HepG2 (cell line): Measurements from ENCODE around the gene ZNF491. TPM values are rescaled to one million over a fixed set of nuclear protein-coding genes. Genes with fewer than 3 reads are reported as not detected.

Experiments
- ATAC-seq: fragments of 200-7000 bp; cut with Tn5 transposase; 3 replicates; pipeline ENCODE4 v1.9.1; 2020; ENCODE audit warnings: mild to moderate bottlenecking, moderate library complexity
- BruUV-seq: library from RNA; stranded (reverse); fragments of 400-500 nt; replicated peaks from 2 replicates; lab custom pipeline; 2021; lab: Mats Ljungman, UMichigan
- CTCF ChIA-PET: fragments of 300-600 bp; formaldehyde crosslinking; extraction: SDS; loops from one replicate; lab custom pipeline; 2021; ENCODE audit warnings: low total read pairs, inconsistent platforms, low intra/inter-chr PET ratio; lab: Yijun Ruan, JAX
- POLR2A ChIA-PET: fragments of 350-600 bp; sonication (Branson Sonifier 250); formaldehyde crosslinking; loops from one replicate; lab custom pipeline; 2020; ENCODE audit warnings: antibody characterized with exemption, inconsistent platforms; lab: Yijun Ruan, JAX
- DNase-seq: peaks from one replicate; pipeline ENCODE4 v3.0.0-alpha.2; 2015; ENCODE audit warnings: low spot score
- FAIRE-seq: peaks from 3 replicates; lab custom pipeline; 2011; peaks lifted over from hg19 to GRCh38; lab: Jason Lieb, UNC
- H2AFZ ChIP-seq: one replicate; pipeline ENCODE4 v1.6.1; 2011; ENCODE audit warnings: low read length, inconsistent platforms
- H3K27ac ChIP-seq: fragments of 300-600 bp; 3 replicates; pipeline ENCODE4 v1.8.0; 2011; ENCODE audit warnings: mixed run types, mild to moderate bottlenecking, mixed read lengths, low read length, inconsistent platforms; ENCODE audit not compliant: insufficient read depth; ENCODE audit errors: extremely low read length
- H3K27me3 ChIP-seq, 2 experiments: fragments of 200-600 bp in 1 of 2; 2 replicates in 1 of 2; 3 replicates in 1 of 2; pipeline versions ENCODE4 v1.6.0 to v1.8.0; 2011; ENCODE audit warnings: low read length in 2 of 2, mild to moderate bottlenecking in 2 of 2, moderate library complexity in 2 of 2, inconsistent platforms in 1 of 2; ENCODE audit not compliant: insufficient read depth in 2 of 2, control insufficient read depth in 1 of 2
- H3K36me3 ChIP-seq, 2 experiments: fragments of 200-600 bp in 1 of 2; replicated peaks in 1 of 2; 2 replicates in 1 of 2; 3 replicates in 1 of 2; pipeline versions ENCODE4 v1.5.1 to v1.8.0; 2011; ENCODE audit warnings: low read length in 2 of 2, inconsistent platforms in 1 of 2; ENCODE audit not compliant: insufficient read depth in 2 of 2, control insufficient read depth in 1 of 2
- H3K4me1 ChIP-seq: 2 replicates; pipeline ENCODE4 v1.5.1; 2012; ENCODE audit warnings: low read length, inconsistent platforms; ENCODE audit not compliant: insufficient read depth
- H3K4me2 ChIP-seq: 2 replicates; pipeline ENCODE4 v1.6.0; 2011; ENCODE audit warnings: low read depth, low read length, inconsistent platforms
- H3K4me3 ChIP-seq, 3 experiments: fragments of 200-600 bp in 1 of 3; sonication (generic), shearing (Covaris generic) in 1 of 3; replicated peaks in 1 of 3; 2 replicates each; pipeline ENCODE4 v1.5.1; 2011 to 2016; ENCODE audit warnings: low read length in 3 of 3, inconsistent platforms in 2 of 3, low read depth in 2 of 3, mild to moderate bottlenecking in 2 of 3, control low read depth in 1 of 3, mixed read lengths in 1 of 3; ENCODE audit not compliant: insufficient read depth in 1 of 3
- H3K79me2 ChIP-seq: one replicate; pipeline ENCODE4 v1.6.1; 2011; ENCODE audit warnings: low read length, inconsistent platforms; ENCODE audit not compliant: insufficient read depth
- H3K9ac ChIP-seq: 2 replicates; pipeline ENCODE4 v1.6.0; 2011; ENCODE audit warnings: mild to moderate bottlenecking, low read depth, low read length, inconsistent platforms; ENCODE audit not compliant: insufficient read depth
- H3K9me3 ChIP-seq: 2 replicates; pipeline ENCODE4 v1.5.1; 2012; ENCODE audit warnings: mild to moderate bottlenecking, low read length
- H4K20me1 ChIP-seq: 2 replicates; pipeline ENCODE4 v1.6.0; 2011; ENCODE audit warnings: inconsistent platforms, mild to moderate bottlenecking, low read length, moderate library complexity; ENCODE audit not compliant: insufficient read depth
- EED ChIP-seq: sonication (generic); formaldehyde crosslinking; IDR thresholded peaks from 2 replicates; pipeline ENCODE4 v1.5.0; 2020; ENCODE audit warnings: mild to moderate bottlenecking, missing genetic modification reagents
- EHMT2 ChIP-seq: fragments of 200-600 bp; sonication (generic); IDR thresholded peaks from 2 replicates; pipeline ENCODE4 v1.7.0; 2017; ENCODE audit warnings: antibody characterized with exemption, low read depth, low read length, borderline replicate concordance
- LCORL ChIP-seq, 2 experiments: fragments of 450-650 bp in 1 of 2; sonication (generic) in 1 of 2; formaldehyde crosslinking in 1 of 2; IDR thresholded peaks; 2 replicates each; pipeline versions ENCODE4 v1.5.0 to v1.6.1; 2017 to 2020; ENCODE audit warnings: antibody characterized with exemption in 1 of 2, missing genetic modification reagents in 1 of 2
- MZF1 ChIP-seq: sonication (generic); formaldehyde crosslinking; IDR thresholded peaks from 2 replicates; pipeline ENCODE4 v1.8.1; 2023; ENCODE audit warnings: mild to moderate bottlenecking, missing genetic modification reagents, borderline replicate concordance
- NAIF1 ChIP-seq: sonication (generic); formaldehyde crosslinking; IDR thresholded peaks from 2 replicates; pipeline ENCODE4 v1.5.0; 2020; ENCODE audit warnings: mild to moderate bottlenecking, missing genetic modification reagents, borderline replicate concordance
- SALL2 ChIP-seq: sonication (generic); formaldehyde crosslinking; IDR thresholded peaks from 2 replicates; pipeline ENCODE4 v1.8.1; 2023; ENCODE audit warnings: mild to moderate bottlenecking, missing genetic modification reagents, inconsistent platforms
- SP5 ChIP-seq: IDR thresholded peaks from 2 replicates; pipeline ENCODE4 v1.6.1; 2016; ENCODE audit warnings: low read depth, borderline replicate concordance
- ZNF3 ChIP-seq: IDR thresholded peaks from 2 replicates; pipeline ENCODE4 v1.7.0; 2017; ENCODE audit warnings: inconsistent platforms
- ZNF33B ChIP-seq: sonication (generic); formaldehyde crosslinking; IDR thresholded peaks from 2 replicates; pipeline ENCODE4 v1.5.1; 2020; ENCODE audit warnings: mild to moderate bottlenecking, missing genetic modification reagents
- ZNF674 ChIP-seq: sonication (generic); formaldehyde crosslinking; IDR thresholded peaks from 2 replicates; pipeline ENCODE4 v1.5.0; 2020; ENCODE audit warnings: low read depth, mild to moderate bottlenecking, missing genetic modification reagents
- ZNF678 ChIP-seq: sonication (generic); formaldehyde crosslinking; IDR thresholded peaks from 2 replicates; pipeline ENCODE4 v1.4.0; 2020; ENCODE audit warnings: mild to moderate bottlenecking, missing genetic modification reagents
- WGBS: methylation state at CpG from one replicate; pipeline ENCODE4 v1.1.6; 2017; ENCODE audit warnings: low lambda C conversion rate; 5-methylcytosine and 5-hydroxymethylcytosine counted together
- in situ Hi-C: cut with HindIII; loops from 2 replicates; pipeline ENCODE4 v1.10.0; 2017; ENCODE audit warnings: low pct_unique_long_range_greater_than_20kb; ENCODE audit not compliant: extremely low pct_ligation_motif_present
- intact Hi-C: fragments of 100-400 bp; cut with micrococcal nuclease; formaldehyde crosslinking; loops from one replicate; pipeline ENCODE4 v1.10.0; 2022; ENCODE audit not compliant: unreplicated experiment
- polyA plus RNA-seq, 8 experiments: library from polyadenylated mRNA; depleted of rRNA in 3 of 8; stranded (reverse) in 7 of 8; unstranded in 1 of 8; fragments of >200 nt; fragmentation: Illumina TruSeq in 4 of 8; extraction: Trizol in 4 of 8; gene quantifications; 2 replicates each; pipeline versions ENCODE4 v1.2.1 to v1.2.3, GENCODE V29; 2011 to 2016; ENCODE audit warnings: low read depth in 4 of 8, missing spikeins in 1 of 8, mixed read lengths in 1 of 8; ENCODE audit not compliant: insufficient read depth in 1 of 8
- total RNA-seq, 5 experiments: library from RNA; depleted of rRNA; stranded (reverse); fragments of >200 nt; fragmentation: Illumina TruSeq; extraction: Trizol; gene quantifications; 2 replicates each; pipeline ENCODE4 v1.2.3, GENCODE V29; 2016; ENCODE audit warnings: low read depth in 1 of 5
- TF ChIP-seq, protein P1 (sequence below): sonication (generic); formaldehyde crosslinking; IDR thresholded peaks from 2 replicates; pipeline ENCODE4 v1.4.0; 2020; ENCODE audit warnings: missing genetic modification reagents
- TF ChIP-seq, protein P2 (sequence below): sonication (generic); formaldehyde crosslinking; conservative IDR thresholded peaks from 2 replicates; pipeline ENCODE4 v1.8.1; 2023; ENCODE audit warnings: missing genetic modification reagents

The ZNF491 gene
- total and polyA plus RNA-seq, 2 of the 13 experiments (the other 11 are each of a cell fraction or from before 2014, with no cell fraction given): 0.57 to 2.2 TPM

DNA sequence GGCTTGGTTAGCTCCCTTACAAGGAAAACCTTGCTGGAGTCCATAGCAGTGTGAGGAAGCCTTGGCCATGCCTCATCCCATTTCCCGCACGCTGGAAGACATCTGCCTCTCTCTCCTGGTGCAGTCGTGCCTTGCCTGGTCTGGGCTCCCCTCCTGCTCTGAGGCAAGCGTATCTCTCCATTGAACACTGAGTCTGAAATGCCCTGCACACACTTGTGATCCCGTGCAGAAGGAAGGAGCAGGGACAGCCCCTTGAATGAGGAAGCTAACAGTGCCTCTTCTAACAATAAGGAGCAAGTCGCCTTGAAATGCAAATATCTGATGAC, 15.3 kb downstream of the ZNF491 start (continued):
- TF ChIP-seq, protein P1, sequence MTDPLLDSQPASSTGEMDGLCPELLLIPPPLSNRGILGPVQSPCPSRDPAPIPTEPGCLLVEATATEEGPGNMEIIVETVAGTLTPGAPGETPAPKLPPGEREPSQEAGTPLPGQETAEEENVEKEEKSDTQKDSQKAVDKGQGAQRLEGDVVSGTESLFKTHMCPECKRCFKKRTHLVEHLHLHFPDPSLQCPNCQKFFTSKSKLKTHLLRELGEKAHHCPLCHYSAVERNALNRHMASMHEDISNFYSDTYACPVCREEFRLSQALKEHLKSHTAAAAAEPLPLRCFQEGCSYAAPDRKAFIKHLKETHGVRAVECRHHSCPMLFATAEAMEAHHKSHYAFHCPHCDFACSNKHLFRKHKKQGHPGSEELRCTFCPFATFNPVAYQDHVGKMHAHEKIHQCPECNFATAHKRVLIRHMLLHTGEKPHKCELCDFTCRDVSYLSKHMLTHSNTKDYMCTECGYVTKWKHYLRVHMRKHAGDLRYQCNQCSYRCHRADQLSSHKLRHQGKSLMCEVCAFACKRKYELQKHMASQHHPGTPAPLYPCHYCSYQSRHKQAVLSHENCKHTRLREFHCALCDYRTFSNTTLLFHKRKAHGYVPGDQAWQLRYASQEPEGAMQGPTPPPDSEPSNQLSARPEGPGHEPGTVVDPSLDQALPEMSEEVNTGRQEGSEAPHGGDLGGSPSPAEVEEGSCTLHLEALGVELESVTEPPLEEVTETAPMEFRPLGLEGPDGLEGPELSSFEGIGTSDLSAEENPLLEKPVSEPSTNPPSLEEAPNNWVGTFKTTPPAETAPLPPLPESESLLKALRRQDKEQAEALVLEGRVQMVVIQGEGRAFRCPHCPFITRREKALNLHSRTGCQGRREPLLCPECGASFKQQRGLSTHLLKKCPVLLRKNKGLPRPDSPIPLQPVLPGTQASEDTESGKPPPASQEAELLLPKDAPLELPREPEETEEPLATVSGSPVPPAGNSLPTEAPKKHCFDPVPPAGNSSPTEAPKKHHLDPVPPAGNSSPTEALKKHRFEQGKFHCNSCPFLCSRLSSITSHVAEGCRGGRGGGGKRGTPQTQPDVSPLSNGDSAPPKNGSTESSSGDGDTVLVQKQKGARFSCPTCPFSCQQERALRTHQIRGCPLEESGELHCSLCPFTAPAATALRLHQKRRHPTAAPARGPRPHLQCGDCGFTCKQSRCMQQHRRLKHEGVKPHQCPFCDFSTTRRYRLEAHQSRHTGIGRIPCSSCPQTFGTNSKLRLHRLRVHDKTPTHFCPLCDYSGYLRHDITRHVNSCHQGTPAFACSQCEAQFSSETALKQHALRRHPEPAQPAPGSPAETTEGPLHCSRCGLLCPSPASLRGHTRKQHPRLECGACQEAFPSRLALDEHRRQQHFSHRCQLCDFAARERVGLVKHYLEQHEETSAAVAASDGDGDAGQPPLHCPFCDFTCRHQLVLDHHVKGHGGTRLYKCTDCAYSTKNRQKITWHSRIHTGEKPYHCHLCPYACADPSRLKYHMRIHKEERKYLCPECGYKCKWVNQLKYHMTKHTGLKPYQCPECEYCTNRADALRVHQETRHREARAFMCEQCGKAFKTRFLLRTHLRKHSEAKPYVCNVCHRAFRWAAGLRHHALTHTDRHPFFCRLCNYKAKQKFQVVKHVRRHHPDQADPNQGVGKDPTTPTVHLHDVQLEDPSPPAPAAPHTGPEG (CRISPR knock-in tag): peak; percentile 1; the same call in 1 of the 2 replicates
- TF ChIP-seq EED: peak; percentile 14; the same call in 1 of the 2 replicates
- no peak for TF ChIP-seq EHMT2
- no peak for TF ChIP-seq ZNF3 (CRISPR knock-in tag)
- 0 out of 2 replicates have a peak, but pooled peaks have one; percentile 0 for TF ChIP-seq ZNF674 (CRISPR knock-in tag)

DNA sequence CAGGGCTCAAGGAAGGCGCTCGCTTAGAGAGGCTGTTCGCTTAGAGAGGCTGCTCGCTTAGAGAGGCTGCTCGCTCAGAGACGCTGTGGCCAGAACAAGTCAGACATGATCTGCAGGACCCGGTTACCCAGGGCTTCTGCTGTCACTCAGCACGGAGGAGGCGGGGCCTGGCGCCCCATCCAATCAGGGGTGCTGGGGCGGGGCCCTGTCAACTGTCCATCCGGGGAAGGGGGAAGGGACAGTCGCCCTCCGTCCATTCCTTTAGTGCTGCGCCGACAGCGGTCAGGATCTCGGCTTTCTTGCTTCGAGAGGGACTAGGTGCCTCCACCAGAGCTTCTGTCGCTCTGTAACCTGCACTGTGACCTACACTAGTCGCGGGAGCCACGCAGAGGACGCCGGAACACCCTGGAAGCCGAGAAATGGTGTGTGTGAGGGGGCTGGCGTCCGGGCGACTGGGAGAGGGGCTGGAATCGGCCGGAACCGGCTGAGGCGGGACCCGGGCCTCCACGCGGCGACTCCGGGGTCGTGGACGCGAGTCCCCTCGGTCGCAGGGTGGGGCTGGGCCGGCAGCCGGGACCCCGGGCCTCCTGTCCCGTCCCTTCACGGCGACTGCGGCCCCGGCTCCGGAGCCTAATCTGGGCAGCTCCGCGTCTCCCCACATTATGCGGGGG, 15.8 kb downstream of the ZNF491 start, which contains the start of gene ZNF440:
TSS of gene ZNF440 (plus strand) at position 245 of the 671 bp plus-strand sequence. CDS start at position 420, 175 bp downstream.
- intact Hi-C loops (no loop called here), in situ Hi-C loops (no loop called here)
- POLR2A ChIA-PET: interaction anchor here (0.6 to 4.5 kb wide), 6 partner anchors 9 to 437 kb away, joined by 3 to 27 read pairs (median 3); partner anchors contain the start of genes ZNF491 and ZNF69
- Histone ChIP-seq H3K36me3 (no peaks in the 10 kb centered on the region), H3K27ac (peak within 1 kb of the TSS; percentile 89), H3K79me2 (peaks cover 6% of the 10 kb centered on the region), H3K4me1 (peaks cover 32% of the 10 kb centered on the region), H4K20me1 (no peaks in the 10 kb centered on the region), H2AFZ (peak within 1 kb of the TSS; percentile 81), H3K4me3 (peak within 1 kb of the TSS; percentile 84 to 99 (median 91)), H3K9ac (peak within 1 kb of the TSS; percentile 95), H3K27me3 (no peaks in the 10 kb centered on the region; a peak in 1 of 5 replicates), H3K4me2 (peak within 1 kb of the TSS; percentile 99), H3K9me3 (no peaks in the 10 kb centered on the region)
- CTCF ChIA-PET: interaction anchor here (0.9 kb wide), 1 partner anchor 17 kb away, joined by 3 read pairs; no protein-coding TSS in a partner anchor
- ATAC-seq (peak; percentile 99), DNase-seq (peak; percentile 92), FAIRE-seq (peak; percentile 73)
- 0% methylated on average over 3 of the region's 55 CpGs for WGBS
- TSS peak; percentile 80 for BruUV-seq
- TF ChIP-seq NAIF1 (CRISPR knock-in tag) (peak; percentile 57; the same call in 1 of the 2 replicates), MZF1 (CRISPR knock-in tag) (no peak), ZNF678 (no peak), LCORL (IDR thresholded peaks at IDR 0.05) (no peak), LCORL (CRISPR knock-in tag; IDR thresholded peaks at IDR 0.05) (peak; percentile 44; the same call in 1 of the 2 replicates), SALL2 (CRISPR knock-in tag) (peak; percentile 52; the same call in 1 of the 2 replicates), SP5 (CRISPR knock-in tag) (peak; percentile 70; the same call in 1 of the 2 replicates), ZNF33B (CRISPR knock-in tag) (0 out of 2 replicates have a peak, but pooled peaks have one; percentile 72)
- TF ChIP-seq, protein P2, sequence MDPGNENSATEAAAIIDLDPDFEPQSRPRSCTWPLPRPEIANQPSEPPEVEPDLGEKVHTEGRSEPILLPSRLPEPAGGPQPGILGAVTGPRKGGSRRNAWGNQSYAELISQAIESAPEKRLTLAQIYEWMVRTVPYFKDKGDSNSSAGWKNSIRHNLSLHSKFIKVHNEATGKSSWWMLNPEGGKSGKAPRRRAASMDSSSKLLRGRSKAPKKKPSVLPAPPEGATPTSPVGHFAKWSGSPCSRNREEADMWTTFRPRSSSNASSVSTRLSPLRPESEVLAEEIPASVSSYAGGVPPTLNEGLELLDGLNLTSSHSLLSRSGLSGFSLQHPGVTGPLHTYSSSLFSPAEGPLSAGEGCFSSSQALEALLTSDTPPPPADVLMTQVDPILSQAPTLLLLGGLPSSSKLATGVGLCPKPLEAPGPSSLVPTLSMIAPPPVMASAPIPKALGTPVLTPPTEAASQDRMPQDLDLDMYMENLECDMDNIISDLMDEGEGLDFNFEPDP (CRISPR knock-in tag): no peak
